ENCODE data around the gene PMS2.
"Not testable (repeated sequence)": the region's sequence is repeated elsewhere in the genome, so short reads cannot be mapped to it uniquely, and the experiment has no call there.

PMS2 gene

GRCh38 chr7:6015917-6016652 is 7.2 kb upstream of the PMS2 start:
- DNase-seq (ENCODE audit: low read depth in 3 of 3), result no peak

GRCh38 chr7:6012355-6013104 is 3.7 kb upstream of the PMS2 start:
- no peak for DNase-seq (ENCODE audit: low read depth in 3 of 3)

GRCh38 chr7:6011541-6011940 is 2.7 kb upstream of the PMS2 start:
- DNase-seq (ENCODE audit: low read depth in 3 of 3), result no peak

- not testable (repeated sequence) for DNase-seq (ENCODE audit: low read depth in 3 of 3)
These were observed 1.5 kb upstream of the PMS2 start for GRCh38 chr7:6010370-6010769.

DNA sequence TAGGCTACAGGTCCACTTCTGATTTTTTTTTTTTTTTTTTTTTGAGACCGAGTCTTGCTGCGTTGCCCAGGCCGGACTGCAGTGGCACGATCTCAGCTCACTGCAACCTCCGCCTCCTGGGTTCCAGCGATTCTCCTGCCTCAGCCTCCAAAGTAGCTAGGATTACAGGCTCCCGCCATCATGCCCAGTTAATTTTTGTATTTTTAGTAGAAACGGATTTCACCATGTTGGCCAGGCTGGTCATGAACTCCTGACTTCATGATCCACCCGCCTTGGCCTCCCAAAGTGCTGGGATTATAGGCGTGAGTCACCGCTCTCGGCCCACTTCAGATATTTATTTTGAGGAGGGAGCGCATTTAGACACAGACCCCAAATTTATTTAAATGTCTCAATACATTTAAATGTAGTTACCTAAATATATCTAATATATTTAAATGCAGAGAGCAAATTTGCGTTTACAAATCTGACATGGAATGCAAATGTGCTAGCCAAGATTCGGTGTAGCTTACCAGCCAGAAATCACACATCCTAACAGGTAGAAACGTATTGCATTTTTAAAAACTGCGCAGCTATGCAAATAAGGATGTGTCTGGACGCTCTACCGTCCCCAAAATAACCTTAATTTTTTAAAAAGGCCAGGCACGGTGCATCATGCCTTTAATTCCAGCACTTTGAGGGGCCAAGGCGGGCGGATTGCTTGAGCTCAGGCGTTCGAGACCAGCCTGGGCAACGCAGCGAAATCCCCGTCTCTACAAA is 836 bp downstream of the PMS2 start:
- DNase-seq (ENCODE audit: low read depth in 3 of 3), result not testable (repeated sequence)

DNA sequence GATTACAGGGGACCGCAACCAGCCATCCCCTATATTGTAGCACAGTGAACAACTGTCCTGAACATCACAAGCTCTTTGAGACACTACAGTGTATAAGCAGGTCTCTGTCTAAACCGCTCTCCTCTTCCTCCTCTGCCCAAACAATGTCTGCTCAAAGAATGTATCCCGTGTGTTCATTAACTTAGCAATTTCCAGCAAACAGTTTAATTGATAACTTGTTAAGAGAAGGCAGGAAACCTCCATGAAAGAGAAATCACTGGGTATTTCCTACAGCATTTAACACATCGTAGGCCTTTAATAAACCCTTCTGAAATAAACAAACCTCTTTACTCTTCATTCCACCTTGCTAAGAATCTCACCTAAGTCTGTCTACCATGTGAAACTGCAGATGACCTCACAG is 1.5 kb downstream of the PMS2 start:
- no peak for DNase-seq (ENCODE audit: low read depth in 3 of 3)

DNA sequence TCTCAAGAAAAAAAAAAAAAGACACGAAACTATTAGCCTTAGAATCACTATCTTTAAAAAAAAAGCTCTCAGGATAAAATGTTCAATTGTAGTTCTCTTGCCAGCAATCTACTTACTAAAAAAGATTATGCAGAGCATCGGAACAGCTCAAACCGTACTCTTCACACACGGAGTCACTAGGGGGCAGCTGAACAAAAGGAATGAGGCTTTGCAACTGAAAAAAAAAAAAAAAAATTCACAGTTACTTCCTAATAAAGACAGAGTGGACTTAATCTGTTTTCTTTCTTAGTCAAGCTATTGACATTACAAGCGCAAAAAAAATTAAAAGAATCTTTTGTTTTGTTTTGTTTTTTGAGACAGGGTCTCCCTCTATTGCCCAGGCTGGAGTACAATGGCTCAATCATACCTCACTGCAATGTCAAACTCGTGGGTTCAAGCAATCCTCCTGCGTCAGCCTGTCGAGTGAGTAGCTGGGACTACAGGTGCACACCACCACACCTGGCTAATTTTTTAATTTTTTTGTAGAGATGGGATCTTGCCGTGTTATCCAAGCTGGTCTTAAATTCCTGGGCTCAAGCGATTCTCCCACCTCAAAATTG is 11.5 kb downstream of the PMS2 start:
- DNase-seq (ENCODE audit: low read depth in 3 of 3), result no peak

DNA sequence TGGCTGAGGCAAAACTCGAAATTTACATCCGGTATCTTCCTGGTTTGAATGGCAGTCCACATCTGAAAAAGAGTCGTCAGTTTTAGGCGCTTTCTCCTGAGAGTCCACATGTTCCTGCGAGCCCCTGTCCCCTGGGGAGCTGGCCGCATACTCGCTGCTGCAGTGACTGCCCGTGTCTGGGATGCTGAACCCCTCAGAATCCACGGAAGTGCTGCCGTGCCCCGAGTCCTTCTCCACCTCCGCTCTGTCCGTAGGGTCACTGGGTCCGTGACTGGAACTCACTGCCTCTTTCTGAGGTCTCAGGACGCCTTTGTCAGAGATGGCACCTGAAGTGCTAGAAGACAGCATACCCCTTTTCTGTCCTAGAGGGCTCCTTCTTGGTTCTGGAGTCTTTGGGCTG is 21.8 kb downstream of the PMS2 start:
- DNase-seq (ENCODE audit: low read depth in 3 of 3), result not testable (repeated sequence)

DNA sequence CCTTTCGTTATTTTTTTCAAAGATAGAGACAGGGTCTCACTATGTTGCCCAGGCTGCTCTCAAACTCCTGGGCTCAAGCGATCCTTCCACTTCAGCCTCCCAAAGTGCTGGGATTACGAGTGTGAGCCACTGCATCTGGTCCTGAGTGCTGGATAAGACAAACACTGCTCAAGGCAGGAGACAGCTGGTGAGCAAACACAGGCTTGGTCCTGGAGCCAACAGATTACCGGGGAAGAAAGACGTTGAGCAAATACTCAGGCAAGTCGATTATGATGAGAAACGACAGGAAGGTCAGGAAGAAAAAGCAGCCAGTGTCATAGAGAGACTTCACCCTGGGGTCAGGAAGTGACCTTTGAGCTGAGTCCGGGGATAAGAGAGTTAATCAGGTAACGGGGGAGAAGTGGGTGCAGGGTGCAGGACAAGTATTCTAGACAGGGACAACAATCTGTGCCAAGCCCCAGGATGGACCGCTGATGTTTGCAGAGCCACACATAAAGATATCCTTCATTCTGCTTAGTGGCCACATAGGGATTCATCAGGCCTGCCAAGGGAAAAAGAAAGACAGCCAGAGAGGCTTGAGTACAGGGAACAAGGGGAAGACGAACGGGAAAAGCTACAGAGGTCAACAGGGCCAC is 29.1 kb downstream of the PMS2 start:
- not testable (repeated sequence) for DNase-seq (ENCODE audit: low read depth in 3 of 3)

GRCh38 chr7:5973580-5973979 is 35.3 kb downstream of the PMS2 start:
- DNase-seq (ENCODE audit: low read depth in 3 of 3), result not testable (repeated sequence)

DNA sequence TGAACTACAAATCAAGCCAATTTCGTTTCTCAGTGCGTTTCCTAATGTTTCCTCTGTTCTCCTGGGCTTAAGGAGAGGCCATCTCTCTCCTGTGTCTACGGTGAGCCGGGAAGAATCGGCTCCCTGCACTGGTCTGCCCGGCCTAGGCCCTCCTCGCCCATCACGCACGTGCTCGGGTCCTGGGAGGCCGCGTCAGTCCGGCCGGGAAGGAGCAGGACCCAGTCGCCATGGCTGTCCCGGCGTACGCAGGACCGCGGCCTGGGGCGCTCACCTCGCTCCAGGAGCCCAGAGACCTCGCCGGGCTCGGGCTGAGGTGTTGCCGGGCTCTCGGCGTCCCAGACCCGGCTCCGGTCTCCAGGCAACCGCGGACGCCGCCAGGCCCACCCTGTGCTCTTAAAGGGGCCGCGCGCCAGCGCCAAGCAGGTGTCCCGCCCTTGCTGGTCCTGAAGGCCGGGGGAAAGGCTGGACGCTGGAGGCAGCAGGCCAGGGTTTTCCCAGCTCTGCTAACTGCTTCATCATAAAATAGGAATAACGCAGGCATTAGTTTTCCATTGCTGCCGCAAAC is 38.4 kb downstream of the PMS2 start, which contains the start of gene RSPH10B:
RSPH10B (minus strand) TSS at position 343 of the 565 bp plus-strand sequence. CDS start 3,573 bp downstream, outside the sequence.
- DNase-seq (ENCODE audit: low read depth in 3 of 3), result not testable (repeated sequence)

DNA sequence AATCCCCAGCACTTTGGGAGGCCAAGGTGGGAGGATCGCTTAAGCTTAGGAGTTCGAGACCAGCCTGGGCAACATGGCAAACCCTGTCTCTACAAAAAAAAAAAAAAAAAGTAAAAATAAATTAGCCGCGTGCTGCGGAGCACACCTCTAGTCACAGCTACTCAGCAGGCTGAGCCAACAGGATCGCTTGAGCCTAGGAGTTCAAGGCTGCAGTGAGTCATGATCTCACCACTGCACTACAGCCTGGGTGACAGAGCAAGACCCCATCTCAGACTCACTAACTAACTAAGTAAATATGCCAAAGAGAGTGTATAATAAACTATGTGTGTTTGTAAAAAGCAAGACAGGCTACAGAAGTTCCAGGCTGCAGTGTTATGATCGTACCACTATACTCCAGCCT is 45.0 kb downstream of the PMS2 start:
- DNase-seq (ENCODE audit: low read depth in 3 of 3), result not testable (repeated sequence)

DNA sequence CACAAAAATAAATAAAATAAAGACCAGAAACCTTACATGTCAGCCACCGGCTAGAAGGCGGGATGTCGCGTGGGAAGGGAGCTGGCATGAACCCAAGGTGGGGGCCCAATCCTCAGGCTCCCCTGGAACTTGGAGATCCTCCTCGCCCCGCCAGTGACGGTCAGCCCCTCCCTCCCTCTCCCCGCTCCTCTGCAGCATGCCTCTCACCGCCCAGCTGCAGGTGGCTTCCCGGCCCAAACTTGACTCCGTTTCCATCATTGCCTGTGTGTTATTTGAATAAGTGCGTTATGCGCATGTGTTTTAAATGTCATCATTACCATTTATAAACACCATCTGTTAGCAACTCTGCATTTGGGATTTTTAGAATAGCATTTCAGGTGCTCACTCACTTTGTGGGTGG is 45.6 kb downstream of the PMS2 start:
- not testable (repeated sequence) for DNase-seq (ENCODE audit: low read depth in 3 of 3)

DNA sequence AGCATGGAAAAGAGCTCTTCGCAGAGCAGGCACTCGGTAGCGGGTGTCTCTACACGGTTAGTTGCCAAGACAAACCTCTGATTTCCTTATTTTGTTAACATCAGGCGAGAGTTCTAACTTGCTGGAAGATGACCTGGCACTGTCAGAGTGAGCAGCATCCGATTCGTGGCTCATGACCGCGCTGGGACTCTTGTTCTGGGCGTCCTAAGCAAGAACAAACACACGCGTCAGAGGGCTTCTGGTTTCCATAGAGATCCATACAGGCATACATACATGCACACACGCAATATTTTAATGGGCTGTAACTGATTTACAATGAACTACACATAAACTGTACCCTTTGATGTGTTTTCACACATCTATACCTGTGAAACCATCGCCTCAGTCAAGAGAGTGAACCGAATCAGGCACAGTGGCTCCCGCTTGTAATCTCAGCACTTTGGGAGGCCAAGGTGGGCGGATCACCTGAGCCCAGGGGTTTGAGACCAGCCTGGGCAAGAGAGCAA is 73.9 kb downstream of the PMS2 start:
- DNase-seq (ENCODE audit: low read depth in 3 of 3), result not testable (repeated sequence)

- not testable (repeated sequence) for DNase-seq (ENCODE audit: low read depth in 3 of 3)
These were observed 76.8 kb downstream of the PMS2 start for GRCh38 chr7:5931905-5932644.

- not testable (repeated sequence) for DNase-seq (ENCODE audit: low read depth in 3 of 3)
These were observed 77.6 kb downstream of the PMS2 start for GRCh38 chr7:5931250-5931649.

DNA sequence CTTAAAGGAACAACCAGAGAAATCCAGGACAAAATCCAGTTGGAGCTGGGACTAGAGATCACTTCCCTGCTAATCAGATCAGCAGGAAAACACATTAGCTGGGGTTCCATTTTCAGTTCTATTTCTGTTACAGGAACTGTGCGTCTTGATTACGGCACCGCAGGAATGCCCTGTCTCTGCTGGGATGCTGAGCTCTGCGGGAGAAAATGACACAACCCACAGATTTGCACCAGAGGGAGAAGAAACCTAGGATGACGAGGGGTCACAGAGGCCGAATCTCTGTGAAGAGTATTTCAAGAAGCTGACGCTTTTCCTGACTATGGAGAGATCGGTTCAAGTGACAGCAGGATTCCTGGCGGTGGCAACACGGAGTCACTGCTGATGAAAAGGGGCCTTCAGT is 78.6 kb downstream of the PMS2 start:
- DNase-seq (ENCODE audit: low read depth in 3 of 3), result not testable (repeated sequence)

- not testable (repeated sequence) for DNase-seq (ENCODE audit: low read depth in 3 of 3)
These were observed 82.5 kb downstream of the PMS2 start for GRCh38 chr7:5926263-5926870.

GRCh38 chr7:5924630-5925029 is 84.2 kb downstream of the PMS2 start:
- not testable (repeated sequence) for DNase-seq (ENCODE audit: low read depth in 3 of 3)

GRCh38 chr7:5924180-5924579 is 84.7 kb downstream of the PMS2 start:
- DNase-seq (ENCODE audit: low read depth in 3 of 3), result not testable (repeated sequence)

Measured in stimulated activated CD4-positive, alpha-beta T cell treated with anti-CD3 and anti-CD28 coated beads, TNF-alpha, amount 100 ng/mL, for 24 hours (primary cell).